ENCODE results near the gene HMOX2.

HMOX2 gene

GRCh38 chr16:4486126-4486893 is 10.1 kb downstream of the HMOX2 start:
- DNase-seq (ENCODE audit: extremely low spot score): no peak
- CTCF ChIA-PET: interaction anchor here (0.7 to 2.7 kb wide), 5 partner anchors 10 to 233 kb away, joined by 3 to 19 read pairs (median 4); partner anchors contain the start of gene HMOX2
- POLR2A ChIA-PET: no interaction called here
- TF ChIP-seq CTCF (IDR thresholded peaks at IDR 0.05; ENCODE audit: control extremely low read depth, extremely low read depth, low read depth, missing control alignments): no peak

- no peak for TF ChIP-seq CTCF (IDR thresholded peaks at IDR 0.05; ENCODE audit: control extremely low read depth, extremely low read depth, low read depth, missing control alignments)
- DNase-seq (ENCODE audit: extremely low spot score): no peak
- ChIA-PET POLR2A (interaction anchor here (0.6 to 0.7 kb wide), 2 partner anchors 13 to 898 kb away, joined by 4 to 6 read pairs; partner anchors contain the start of gene NMRAL1), CTCF (interaction anchor here (2.0 to 2.7 kb wide), 2 partner anchors 12 to 19 kb away, joined by 6 to 19 read pairs; partner anchors contain the start of gene HMOX2)
Measured at GRCh38 chr16:4487955-4488498, 11.8 kb downstream of the HMOX2 start.

- DNase-seq (ENCODE audit: extremely low spot score): no peak
- TF ChIP-seq CTCF (IDR thresholded peaks at IDR 0.05; ENCODE audit: control extremely low read depth, extremely low read depth, low read depth, missing control alignments): no peak
- POLR2A ChIA-PET: no interaction called here
- CTCF ChIA-PET: interaction anchor here (0.9 to 2.0 kb wide), 3 partner anchors 10 to 17 kb away, joined by 3 to 6 read pairs (median 3); partner anchors contain the start of gene HMOX2
Measured at GRCh38 chr16:4488499-4488967, 12.3 kb downstream of the HMOX2 start.

- DNase-seq (ENCODE audit: extremely low spot score): no peak
- TF ChIP-seq CTCF (IDR thresholded peaks at IDR 0.05; ENCODE audit: control extremely low read depth, extremely low read depth, low read depth, missing control alignments): no peak
- CTCF ChIA-PET: interaction anchor here (0.9 to 2.0 kb wide), 4 partner anchors 10 to 60 kb away, joined by 3 to 6 read pairs (median 3); partner anchors contain the start of gene HMOX2
- POLR2A ChIA-PET: no interaction called here
Measured at GRCh38 chr16:4489030-4489429, 12.8 kb downstream of the HMOX2 start.

- CTCF ChIA-PET: interaction anchor here (0.6 to 2.3 kb wide), 6 partner anchors 14 to 132 kb away, joined by 3 to 6 read pairs (median 4); partner anchors contain the start of genes HMOX2 and MGRN1
- POLR2A ChIA-PET: no interaction called here
- no peak for TF ChIP-seq CTCF (IDR thresholded peaks at IDR 0.05; ENCODE audit: control extremely low read depth, extremely low read depth, low read depth, missing control alignments)
- no peak for DNase-seq (ENCODE audit: extremely low spot score)
Measured at GRCh38 chr16:4491898-4492297, 15.7 kb downstream of the HMOX2 start.

GRCh38 chr16:4494746-4495490 is 18.7 kb downstream of the HMOX2 start:
- DNase-seq (ENCODE audit: extremely low spot score): no peak
- POLR2A ChIA-PET: no interaction called here
- no peak for TF ChIP-seq CTCF (IDR thresholded peaks at IDR 0.05; ENCODE audit: control extremely low read depth, extremely low read depth, low read depth, missing control alignments)
- CTCF ChIA-PET: interaction anchor here (1.4 to 1.9 kb wide), 2 partner anchors 10 to 13 kb away, joined by 6 to 7 read pairs; no protein-coding TSS in a partner anchor

Measured in GM10248 (cell line).